ENCODE measurements around the gene MALT1. TPM values are rescaled to one million over a fixed set of nuclear protein-coding genes. Genes with fewer than 3 reads are reported as not detected.

Gene MALT1
- polyA plus RNA-seq, 1 donor: 14.2 TPM

Other genes starting within 250 kb of the MALT1 start
- 26.8 TPM for gene ALPK2, start 42.4 kb upstream of the MALT1 start, polyA plus RNA-seq (ENCODE audit: insufficient read length)
- 54.2 TPM for gene ZNF532, start 193.4 kb downstream of the MALT1 start, polyA plus RNA-seq (ENCODE audit: insufficient read length)